HepG2 (cell line): ENCODE data around the gene MLX. TPM values are rescaled to one million over a fixed set of nuclear protein-coding genes. Genes with fewer than 3 reads are reported as not detected.

Source experiments
- ARID3A ChIP-seq: IDR thresholded peaks from 2 replicates; pipeline ENCODE4 v1.6.1; 2012; ENCODE audit warnings: low read depth, low read length, improper control_type of control experiment
- KAT2B ChIP-seq: fragments of 150-350 bp; IDR thresholded peaks from 2 replicates; pipeline ENCODE4 v1.6.1; 2014; ENCODE audit warnings: low read depth, low read length, borderline replicate concordance
- KIAA2018 ChIP-seq: sonication (generic); formaldehyde crosslinking; IDR thresholded peaks from 2 replicates; pipeline ENCODE4 v1.5.0; 2020; ENCODE audit warnings: mild to moderate bottlenecking, missing genetic modification reagents, borderline replicate concordance
- NFE2L2 ChIP-seq: fragments of 150-350 bp; IDR thresholded peaks from 2 replicates; pipeline ENCODE4 v1.6.1; 2014; ENCODE audit warnings: low read length
- RFX3 ChIP-seq: IDR thresholded peaks from 2 replicates; pipeline ENCODE4 v1.6.1; 2016; ENCODE audit warnings: missing biosample characterization, missing genetic modification reagents
- RORA ChIP-seq: sonication (generic); formaldehyde crosslinking; IDR thresholded peaks from 2 replicates; pipeline ENCODE4 v1.5.0; 2020; ENCODE audit warnings: mild to moderate bottlenecking, missing genetic modification reagents, moderate library complexity
- SAFB2 ChIP-seq: sonication (generic); formaldehyde crosslinking; IDR thresholded peaks from 2 replicates; pipeline ENCODE4 v1.5.1; 2020; ENCODE audit warnings: missing genetic modification reagents, low read depth, mild to moderate bottlenecking, borderline replicate concordance
- TAF1 ChIP-seq: sonication (generic); formaldehyde crosslinking; IDR thresholded peaks from 2 replicates; pipeline ENCODE4 v1.4.0; 2020; ENCODE audit warnings: missing genetic modification reagents
- UBTF ChIP-seq: sonication (generic); formaldehyde crosslinking; IDR thresholded peaks from 2 replicates; pipeline ENCODE4 v1.4.0; 2020; ENCODE audit warnings: mild to moderate bottlenecking, missing genetic modification reagents
- ZBTB2 ChIP-seq: sonication (generic); formaldehyde crosslinking; IDR thresholded peaks from 2 replicates; pipeline ENCODE4 v1.8.0; 2022; ENCODE audit warnings: low read depth, missing genetic modification reagents
- ZIK1 ChIP-seq: sonication (generic); formaldehyde crosslinking; IDR thresholded peaks from 2 replicates; pipeline ENCODE4 v1.5.0; 2020; ENCODE audit warnings: mild to moderate bottlenecking, low read depth, missing genetic modification reagents, borderline replicate concordance
- ZKSCAN1 ChIP-seq: fragments of 150-350 bp; IDR thresholded peaks from 2 replicates; pipeline ENCODE4 v1.6.1; 2014; ENCODE audit warnings: low read length
- ZSCAN31 ChIP-seq: sonication (generic); formaldehyde crosslinking; IDR thresholded peaks from 2 replicates; pipeline ENCODE4 v1.5.0; 2020; ENCODE audit warnings: low read depth, mild to moderate bottlenecking, missing genetic modification reagents
- polyA plus RNA-seq, 8 experiments: library from polyadenylated mRNA; depleted of rRNA in 3 of 8; stranded (reverse) in 7 of 8; unstranded in 1 of 8; fragments of >200 nt; fragmentation: Illumina TruSeq in 4 of 8; extraction: Trizol in 4 of 8; gene quantifications; 2 replicates each; pipeline versions ENCODE4 v1.2.1 to v1.2.3, GENCODE V29; 2011 to 2016; ENCODE audit warnings: low read depth in 4 of 8, missing spikeins in 1 of 8, mixed read lengths in 1 of 8; ENCODE audit not compliant: insufficient read depth in 1 of 8
- total RNA-seq, 5 experiments: library from RNA; depleted of rRNA; stranded (reverse); fragments of >200 nt; fragmentation: Illumina TruSeq; extraction: Trizol; gene quantifications; 2 replicates each; pipeline ENCODE4 v1.2.3, GENCODE V29; 2016; ENCODE audit warnings: low read depth in 1 of 5

The MLX gene
- total and polyA plus RNA-seq, 2 of the 13 experiments (the other 11 are each of a cell fraction or from before 2014, with no cell fraction given), result 38.9 to 74.4 TPM

DNA sequence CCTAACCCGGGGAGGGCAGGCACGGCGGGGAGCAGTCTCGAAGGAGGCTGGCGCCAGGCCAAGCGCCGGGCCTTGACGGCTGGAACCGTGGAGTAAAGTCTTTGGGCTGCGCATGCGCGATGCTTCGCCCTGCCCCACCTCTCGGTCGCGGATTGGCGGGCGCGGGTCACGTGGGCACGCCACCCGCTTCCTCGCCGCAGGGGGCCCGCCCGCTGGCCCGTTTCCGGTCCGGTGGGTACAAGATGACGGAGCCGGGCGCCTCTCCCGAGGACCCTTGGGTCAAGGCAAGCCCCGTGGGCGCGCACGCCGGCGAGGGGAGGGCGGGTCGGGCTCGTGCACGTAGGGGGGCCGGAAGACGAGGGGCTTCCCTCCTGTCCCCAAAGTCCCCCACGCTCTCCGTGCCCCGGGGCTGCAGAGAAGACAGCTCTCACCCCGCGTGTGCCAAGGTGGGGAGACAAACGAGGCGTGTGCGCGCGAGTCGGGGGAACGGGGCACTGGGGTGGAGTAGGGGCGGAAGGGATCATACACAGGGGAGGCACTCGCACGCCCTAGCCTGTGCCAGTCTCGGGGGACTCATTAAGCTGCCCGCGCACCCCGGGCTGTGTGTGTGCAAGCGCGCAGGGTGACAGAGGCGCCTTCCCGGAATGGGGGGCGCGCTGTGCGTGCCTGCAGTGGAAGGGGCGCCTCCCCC lies at the start of gene MLX (continued):
- TF ChIP-seq KIAA2018 (CRISPR knock-in tag) (no peak), ZSCAN31 (CRISPR knock-in tag) (0 out of 2 replicates have a peak, but pooled peaks have one; percentile 44), NFE2L2 (no peak), RFX3 (no peak), RORA (CRISPR knock-in tag) (no peak), ZBTB2 (CRISPR knock-in tag) (peak; percentile 96), KAT2B (no peak), UBTF (CRISPR knock-in tag) (peak; percentile 77; the same call in 1 of the 2 replicates), TAF1 (CRISPR knock-in tag) (peak; percentile 84; the same call in 1 of the 2 replicates), SAFB2 (CRISPR knock-in tag) (no peak; the same call in 1 of the 2 replicates), ZKSCAN1 (no peak), ARID3A (no peak), ZIK1 (CRISPR knock-in tag) (peak; percentile 92)
